CD14-positive monocyte (primary cell): ENCODE measurements around the gene NLRP14. TPM values are rescaled to one million over a fixed set of nuclear protein-coding genes. Genes with fewer than 3 reads are reported as not detected.

Experiments used
- DNase-seq, 3 donors: peaks; one replicate each; pipeline ENCODE4 v3.0.0-alpha.2; 2011 to 2022
- H2AFZ ChIP-seq: 2 replicates; pipeline ENCODE4 v1.6.0; 2012; ENCODE audit warnings: mild to moderate bottlenecking, low read depth, low read length, inconsistent platforms; ENCODE audit not compliant: insufficient read depth, poor library complexity, severe bottlenecking
- H3K27ac ChIP-seq, 2 donors: 1 replicate in 1 of 2; 2 replicates in 1 of 2; pipeline ENCODE4 v1.5.1; 2012 to 2013; ENCODE audit warnings: low read length in 2 of 2, control low read depth in 1 of 2, inconsistent platforms in 1 of 2, low read depth in 1 of 2, mild to moderate bottlenecking in 1 of 2
- H3K27me3 ChIP-seq, 2 donors: one replicate each; pipeline versions ENCODE4 v1.6.0 to v1.6.1; 2011 to 2013; ENCODE audit warnings: low read length in 2 of 2; ENCODE audit not compliant: control insufficient read depth in 2 of 2, insufficient read depth in 2 of 2
- H3K36me3 ChIP-seq, 2 donors: replicated peaks in 1 of 2; 1 replicate in 1 of 2; 2 replicates in 1 of 2; pipeline versions ENCODE4 v1.5.1 to v1.6.1; 2012 to 2013; ENCODE audit warnings: low read length in 2 of 2, control low read depth in 1 of 2, inconsistent platforms in 1 of 2, mild to moderate bottlenecking in 1 of 2; ENCODE audit not compliant: insufficient read depth in 2 of 2, control insufficient read depth in 1 of 2
- H3K4me1 ChIP-seq, 2 donors: 1 replicate in 1 of 2; 2 replicates in 1 of 2; pipeline versions ENCODE4 v1.5.1 to v1.6.1; 2012 to 2013; ENCODE audit warnings: low read length in 2 of 2, control low read depth in 1 of 2, inconsistent platforms in 1 of 2, mild to moderate bottlenecking in 1 of 2, moderate library complexity in 1 of 2; ENCODE audit not compliant: insufficient read depth in 2 of 2, control insufficient read depth in 1 of 2
- H3K4me2 ChIP-seq: replicated peaks from 2 replicates; pipeline ENCODE3; 2012; ENCODE audit warnings: low read length, moderate library complexity, mild to moderate bottlenecking; ENCODE audit not compliant: poor library complexity, severe bottlenecking; ENCODE audit errors: extremely low read depth
- H3K4me3 ChIP-seq, 3 experiments: fragments of 200-600 bp in 1 of 3; sonication (generic) in 1 of 3; replicated peaks in 1 of 3; 1 replicate in 2 of 3; 2 replicates in 1 of 3; pipeline ENCODE4 v1.5.1; 2011 to 2013; ENCODE audit warnings: low read length in 3 of 3, mild to moderate bottlenecking in 3 of 3, control low read depth in 2 of 3, low read depth in 2 of 3, inconsistent platforms in 1 of 3, moderate library complexity in 1 of 3
- H3K79me2 ChIP-seq: 2 replicates; pipeline ENCODE4 v1.6.0; 2012; ENCODE audit warnings: mild to moderate bottlenecking, control low read depth, inconsistent platforms, low read length, moderate library complexity; ENCODE audit not compliant: insufficient read depth
- H3K9ac ChIP-seq: 2 replicates; pipeline ENCODE4 v1.6.0; 2017; ENCODE audit warnings: low read length, mild to moderate bottlenecking; ENCODE audit not compliant: insufficient read depth, poor library complexity, severe bottlenecking
- H3K9me3 ChIP-seq, 2 donors: replicated peaks in 1 of 2; 1 replicate in 1 of 2; 2 replicates in 1 of 2; pipeline versions ENCODE4 v1.5.1 to v1.6.1; 2012 to 2013; ENCODE audit warnings: low read length in 2 of 2, control low read depth in 1 of 2; ENCODE audit not compliant: control insufficient read depth in 1 of 2, insufficient read depth in 1 of 2
- H4K20me1 ChIP-seq: 2 replicates; pipeline ENCODE4 v1.6.0; 2012; ENCODE audit warnings: mild to moderate bottlenecking, low read length, control low read depth, moderate library complexity; ENCODE audit not compliant: insufficient read depth
- H3K27ac Mint-ChIP-seq, 7 donors: one replicate each; pipeline ENCODE4 v1.8.0; 2020; ENCODE audit warnings: mild to moderate bottlenecking in 7 of 7, mixed read lengths in 7 of 7, moderate library complexity in 6 of 7, inconsistent platforms in 2 of 7
- H3K27me3 Mint-ChIP-seq, 3 donors: one replicate each; pipeline ENCODE4 v1.8.0; 2021 to 2022; ENCODE audit warnings: low read depth in 3 of 3, mild to moderate bottlenecking in 3 of 3, mixed read lengths in 3 of 3, moderate library complexity in 3 of 3, inconsistent platforms in 1 of 3
- H3K36me3 Mint-ChIP-seq, 2 donors: one replicate each; pipeline ENCODE4 v1.8.0; 2020; ENCODE audit warnings: mixed read lengths in 2 of 2, inconsistent platforms in 1 of 2, mild to moderate bottlenecking in 1 of 2
- H3K4me1 Mint-ChIP-seq: one replicate; pipeline ENCODE4 v1.8.0; 2020; ENCODE audit warnings: mild to moderate bottlenecking, mixed read lengths
- H3K4me3 Mint-ChIP-seq, 2 donors: one replicate each; pipeline ENCODE4 v1.8.0; 2020; ENCODE audit warnings: mild to moderate bottlenecking in 2 of 2, mixed read lengths in 2 of 2, moderate library complexity in 1 of 2
- H3K9me3 Mint-ChIP-seq, 7 donors: one replicate each; pipeline ENCODE4 v1.8.0; 2020 to 2022; ENCODE audit warnings: mixed read lengths in 7 of 7, mild to moderate bottlenecking in 6 of 7, moderate library complexity in 6 of 7, inconsistent platforms in 2 of 7
- CTCF ChIP-seq: fragments of 200-600 bp; IDR thresholded peaks from one replicate; pipeline ENCODE4 v1.8.0; 2022; ENCODE audit warnings: antibody characterized with exemption, mild to moderate bottlenecking
- WGBS: methylation state at CpG from one replicate; pipeline ENCODE4 v1.1.5; 2013; ENCODE audit warnings: missing lambda C conversion rate; ENCODE audit not compliant: insufficient coverage; 5-methylcytosine and 5-hydroxymethylcytosine counted together
- intact Hi-C, 2 donors: fragments of 100-400 bp; cut with micrococcal nuclease; formaldehyde crosslinking; loops; one replicate each; pipeline versions ENCODE4 v1.15.0 to v1.15.1; 2023
- polyA plus RNA-seq, 3 donors: library from polyadenylated mRNA; depleted of rRNA in 1 of 3; unstranded in 2 of 3; stranded (reverse) in 1 of 3; fragments of 300-500 nt in 2 of 3; fragments of >200 nt in 1 of 3; fragmentation: Illumina TruSeq in 2 of 3; gene quantifications; 1 replicate in 2 of 3; 2 replicates in 1 of 3; pipeline ENCODE4 v1.2.3, GENCODE V29; 2012 to 2021

The NLRP14 gene
- polyA plus RNA-seq, 3 donors, result not detected

GRCh38 chr11:7057641-7058040 lies 37.4 kb downstream of the NLRP14 start:
- Histone ChIP-seq H3K36me3 (no peaks in the 10 kb centered on the region), H2AFZ (no peak overlapping the region), H3K79me2 (no peaks in the 10 kb centered on the region), H3K9ac (no peak overlapping the region), H3K4me2 (no peak overlapping the region), H3K9me3 (no peaks in the 10 kb centered on the region), H3K27ac (no peak overlapping the region), H3K4me3 (no peak overlapping the region), H3K27me3 (no peaks in the 10 kb centered on the region), H3K4me1 (no peaks in the 10 kb centered on the region), H4K20me1 (no peaks in the 10 kb centered on the region)
- TF ChIP-seq CTCF, result no peak
- WGBS, result 100% methylated on average over 1 of the region's 2 CpGs
- Mint-ChIP-seq H3K36me3 (no peaks in the 10 kb centered on the region), H3K9me3 (no peaks in the 10 kb centered on the region), H3K4me1 (no peaks in the 10 kb centered on the region), H3K27me3 (peaks cover 0 to 1% (median 0%) of the 10 kb centered on the region in 3 donors), H3K27ac (no peak overlapping the region), H3K4me3 (no peak overlapping the region)
- intact Hi-C loops, result no loop called here
- no peak for DNase-seq

- Mint-ChIP-seq H3K27ac (no peak overlapping the region), H3K27me3 (no peaks in the 10 kb centered on the region), H3K4me1 (no peaks in the 10 kb centered on the region), H3K36me3 (no peaks in the 10 kb centered on the region), H3K9me3 (peaks cover 0 to 2% (median 0%) of the 10 kb centered on the region in 7 donors), H3K4me3 (no peak overlapping the region)
- Histone ChIP-seq H3K9ac (no peak overlapping the region), H3K9me3 (no peaks in the 10 kb centered on the region), H3K4me1 (no peaks in the 10 kb centered on the region), H3K27me3 (no peaks in the 10 kb centered on the region), H3K79me2 (no peaks in the 10 kb centered on the region), H4K20me1 (no peaks in the 10 kb centered on the region), H3K27ac (no peak overlapping the region), H3K4me2 (no peak overlapping the region), H3K36me3 (no peaks in the 10 kb centered on the region), H2AFZ (no peak overlapping the region), H3K4me3 (no peak overlapping the region)
- DNase-seq, result no peak
- intact Hi-C loops, result no loop called here
- no CpG with 5 or more reads among the region's 1 CpG for WGBS
- TF ChIP-seq CTCF, result no peak
Measured at GRCh38 chr11:7060868-7061267, 40.6 kb downstream of the NLRP14 start.
